ENCODE measurements around the gene CHRNA7. TPM values are rescaled to one million over a fixed set of nuclear protein-coding genes. Genes with fewer than 3 reads are reported as not detected.

The CHRNA7 gene
- polyA plus RNA-seq, 3 donors: 1.2 to 2.6 (median 1.8) TPM

DNA sequence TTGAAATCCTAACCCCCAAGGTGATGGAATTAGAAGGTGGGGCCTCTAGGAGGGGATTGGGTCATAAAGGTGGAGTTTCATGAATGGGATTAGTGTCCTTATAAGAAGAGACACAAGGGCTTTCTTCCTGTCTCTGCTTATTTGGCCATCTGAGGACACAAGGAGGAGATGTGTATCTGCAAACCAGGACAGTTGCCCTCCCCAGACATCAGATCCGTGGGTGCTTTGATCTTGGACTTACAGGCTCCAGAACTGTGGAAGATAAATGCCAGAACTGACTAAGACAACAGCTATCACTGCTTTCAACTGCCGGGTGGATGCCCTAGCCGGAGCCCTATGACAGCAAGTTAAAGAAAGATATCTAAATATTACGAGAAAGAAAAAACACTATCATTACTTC lies 94.4 kb downstream of the CHRNA7 start:
- intact Hi-C loops (cut with micrococcal nuclease): no loop called here
- H3K27ac Mint-ChIP-seq: no peak overlapping the region
- TF ChIP-seq, protein P1, sequence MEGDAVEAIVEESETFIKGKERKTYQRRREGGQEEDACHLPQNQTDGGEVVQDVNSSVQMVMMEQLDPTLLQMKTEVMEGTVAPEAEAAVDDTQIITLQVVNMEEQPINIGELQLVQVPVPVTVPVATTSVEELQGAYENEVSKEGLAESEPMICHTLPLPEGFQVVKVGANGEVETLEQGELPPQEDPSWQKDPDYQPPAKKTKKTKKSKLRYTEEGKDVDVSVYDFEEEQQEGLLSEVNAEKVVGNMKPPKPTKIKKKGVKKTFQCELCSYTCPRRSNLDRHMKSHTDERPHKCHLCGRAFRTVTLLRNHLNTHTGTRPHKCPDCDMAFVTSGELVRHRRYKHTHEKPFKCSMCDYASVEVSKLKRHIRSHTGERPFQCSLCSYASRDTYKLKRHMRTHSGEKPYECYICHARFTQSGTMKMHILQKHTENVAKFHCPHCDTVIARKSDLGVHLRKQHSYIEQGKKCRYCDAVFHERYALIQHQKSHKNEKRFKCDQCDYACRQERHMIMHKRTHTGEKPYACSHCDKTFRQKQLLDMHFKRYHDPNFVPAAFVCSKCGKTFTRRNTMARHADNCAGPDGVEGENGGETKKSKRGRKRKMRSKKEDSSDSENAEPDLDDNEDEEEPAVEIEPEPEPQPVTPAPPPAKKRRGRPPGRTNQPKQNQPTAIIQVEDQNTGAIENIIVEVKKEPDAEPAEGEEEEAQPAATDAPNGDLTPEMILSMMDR (IDR thresholded peaks at IDR 0.05): no peak
- no peak overlapping the region for H3K4me3 ChIP-seq (replicated peaks in 1 of 3; ENCODE audit: low read depth in 2 of 3, low read length in 3 of 3)
- H3K36me3 Mint-ChIP-seq: no peaks in the 10 kb centered on the region
- WGBS (ENCODE audit: insufficient coverage): no CpG with 5 or more reads among the region's 4 CpGs
- no peak for DNase-seq
- no peaks in the 10 kb centered on the region for H3K4me1 ChIP-seq (ENCODE audit: control insufficient read depth in 1 of 2, insufficient read depth in 2 of 2, low read length in 2 of 2)
- H4K20me1 ChIP-seq (ENCODE audit: insufficient read depth, low read length): no peaks in the 10 kb centered on the region
- H3K9me3 Mint-ChIP-seq: peaks cover 0 to 1% (median 0%) of the 10 kb centered on the region in 7 donors
- no peak overlapping the region for H3K4me2 ChIP-seq (replicated peaks; ENCODE audit: extremely low read depth, low read length, poor library complexity, severe bottlenecking)
- H3K4me3 Mint-ChIP-seq: no peak overlapping the region
- H3K27me3 Mint-ChIP-seq (ENCODE audit: low read depth in 3 of 3): peaks cover 3 to 7% (median 3%) of the 10 kb centered on the region in 3 donors
- no peaks in the 10 kb centered on the region for H3K36me3 ChIP-seq (replicated peaks in 1 of 2; ENCODE audit: control insufficient read depth in 1 of 2, insufficient read depth in 2 of 2, low read length in 2 of 2)
- no peak overlapping the region for H2AFZ ChIP-seq (ENCODE audit: insufficient read depth, low read depth, low read length, poor library complexity, severe bottlenecking)
- no peak overlapping the region for H3K9ac ChIP-seq (ENCODE audit: insufficient read depth, low read length, poor library complexity, severe bottlenecking)
- H3K79me2 ChIP-seq (ENCODE audit: insufficient read depth, low read length): no peaks in the 10 kb centered on the region
- H3K27me3 ChIP-seq (ENCODE audit: control insufficient read depth in 2 of 2, insufficient read depth in 2 of 2, low read length in 2 of 2): peaks cover 0 to 3% of the 10 kb centered on the region in 2 donors
- no peak overlapping the region for H3K27ac ChIP-seq (ENCODE audit: low read depth in 1 of 2, low read length in 2 of 2)
- no peaks in the 10 kb centered on the region for H3K9me3 ChIP-seq (replicated peaks in 1 of 2; ENCODE audit: control insufficient read depth in 1 of 2, insufficient read depth in 1 of 2, low read length in 2 of 2)
- no peaks in the 10 kb centered on the region for H3K4me1 Mint-ChIP-seq

DNA sequence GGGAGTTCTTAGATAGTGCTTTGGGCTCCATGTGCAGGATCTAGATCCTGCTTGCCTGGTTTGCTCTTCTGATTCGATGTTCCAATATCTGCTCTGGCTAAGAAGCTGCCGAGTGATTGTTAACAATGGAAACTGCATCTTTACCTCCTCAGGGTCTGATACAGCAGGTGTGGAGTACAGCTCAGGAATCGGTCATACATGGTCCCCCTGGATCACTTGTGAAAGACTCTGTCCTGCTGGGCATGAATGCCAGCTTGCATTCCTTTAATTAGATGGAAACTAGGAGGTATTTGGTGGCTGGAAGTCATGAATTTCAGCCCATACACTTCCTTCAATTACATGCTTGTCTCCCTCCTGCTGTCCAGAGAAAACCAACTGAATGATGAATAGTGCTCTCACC lies 95.3 kb downstream of the CHRNA7 start:
- no peak overlapping the region for H3K27ac Mint-ChIP-seq
- intact Hi-C loops (cut with micrococcal nuclease): no loop called here
- no peak overlapping the region for H3K4me2 ChIP-seq (replicated peaks; ENCODE audit: extremely low read depth, low read length, poor library complexity, severe bottlenecking)
- no peak overlapping the region for H3K9ac ChIP-seq (ENCODE audit: insufficient read depth, low read length, poor library complexity, severe bottlenecking)
- TF ChIP-seq, protein P1 (IDR thresholded peaks at IDR 0.05): no peak
- no peaks in the 10 kb centered on the region for H3K9me3 ChIP-seq (replicated peaks in 1 of 2; ENCODE audit: control insufficient read depth in 1 of 2, insufficient read depth in 1 of 2, low read length in 2 of 2)
- no peaks in the 10 kb centered on the region for H3K79me2 ChIP-seq (ENCODE audit: insufficient read depth, low read length)
- H3K4me3 Mint-ChIP-seq: no peak overlapping the region
- H3K4me1 ChIP-seq (ENCODE audit: control insufficient read depth in 1 of 2, insufficient read depth in 2 of 2, low read length in 2 of 2): no peaks in the 10 kb centered on the region
- H3K4me3 ChIP-seq (replicated peaks in 1 of 3; ENCODE audit: low read depth in 2 of 3, low read length in 3 of 3): no peak overlapping the region
- no peaks in the 10 kb centered on the region for H4K20me1 ChIP-seq (ENCODE audit: insufficient read depth, low read length)
- H3K27me3 ChIP-seq (ENCODE audit: control insufficient read depth in 2 of 2, insufficient read depth in 2 of 2, low read length in 2 of 2): peaks cover 0 to 3% of the 10 kb centered on the region in 2 donors
- no peak for DNase-seq
- no peaks in the 10 kb centered on the region for H3K36me3 Mint-ChIP-seq
- H3K36me3 ChIP-seq (replicated peaks in 1 of 2; ENCODE audit: control insufficient read depth in 1 of 2, insufficient read depth in 2 of 2, low read length in 2 of 2): no peaks in the 10 kb centered on the region
- peaks cover 3 to 8% (median 3%) of the 10 kb centered on the region in 3 donors for H3K27me3 Mint-ChIP-seq (ENCODE audit: low read depth in 3 of 3)
- no peaks in the 10 kb centered on the region for H3K4me1 Mint-ChIP-seq
- no peak overlapping the region for H3K27ac ChIP-seq (ENCODE audit: low read depth in 1 of 2, low read length in 2 of 2)
- WGBS (ENCODE audit: insufficient coverage): 88% methylated on average over 2 of the region's 3 CpGs
- H3K9me3 Mint-ChIP-seq: peaks cover 0 to 1% (median 0%) of the 10 kb centered on the region in 7 donors
- no peak overlapping the region for H2AFZ ChIP-seq (ENCODE audit: insufficient read depth, low read depth, low read length, poor library complexity, severe bottlenecking)
